IPS-NIHi7 (cell line): Measurements from ENCODE around the gene STX11.
"Not testable (repeated sequence)": the region's sequence is repeated elsewhere in the genome, so short reads cannot be mapped to it uniquely, and the experiment has no call there.

Experiments used
- DNase-seq: peaks from one replicate; pipeline ENCODE4 v3.0.0; 2012; ENCODE audit warnings: mixed read lengths; ENCODE audit errors: extremely low spot score

The STX11 gene

GRCh38 chr6:144176043-144176442 is 25.7 kb downstream of the STX11 start:
- no peak for DNase-seq

GRCh38 chr6:144177726-144178125 is 27.4 kb downstream of the STX11 start:
- DNase-seq: no peak

- DNase-seq: no peak
Observed at GRCh38 chr6:144178323-144178722, 28.0 kb downstream of the STX11 start.

- DNase-seq: no peak
Observed at GRCh38 chr6:144179237-144179636, 28.9 kb downstream of the STX11 start.

- no peak for DNase-seq
Observed at GRCh38 chr6:144179828-144180227, 29.5 kb downstream of the STX11 start.

GRCh38 chr6:144180354-144180753 is 30.0 kb downstream of the STX11 start:
- DNase-seq: not testable (repeated sequence)

GRCh38 chr6:144181639-144182038 is 31.3 kb downstream of the STX11 start:
- no peak for DNase-seq

GRCh38 chr6:144184186-144184585 is 33.9 kb downstream of the STX11 start:
- not testable (repeated sequence) for DNase-seq

- DNase-seq: no peak
Observed at GRCh38 chr6:144185133-144185836, 35.0 kb downstream of the STX11 start.

GRCh38 chr6:144186817-144187625 is 36.7 kb downstream of the STX11 start:
- DNase-seq: no peak

GRCh38 chr6:144189351-144189750 is 39.0 kb downstream of the STX11 start:
- no peak for DNase-seq

- no peak for DNase-seq
Observed at GRCh38 chr6:144190080-144190479, 39.8 kb downstream of the STX11 start.

- DNase-seq: no peak
Observed at GRCh38 chr6:144190593-144190992, 40.3 kb downstream of the STX11 start.

GRCh38 chr6:144193181-144193580 is 42.9 kb downstream of the STX11 start:
- no peak for DNase-seq

GRCh38 chr6:144194293-144194810 is 44.0 kb downstream of the STX11 start:
- DNase-seq: no peak

GRCh38 chr6:144195671-144196270 is 45.5 kb downstream of the STX11 start:
- DNase-seq: no peak

- no peak for DNase-seq
Observed at GRCh38 chr6:144197919-144198318, 47.6 kb downstream of the STX11 start.

- DNase-seq: no peak
Observed at GRCh38 chr6:144202879-144203468, 52.7 kb downstream of the STX11 start.

- no peak for DNase-seq
Observed at GRCh38 chr6:144211160-144211559, 60.8 kb downstream of the STX11 start.

- no peak for DNase-seq
Observed at GRCh38 chr6:144213315-144213714, 63.0 kb downstream of the STX11 start.

GRCh38 chr6:144214029-144214428 is 63.7 kb downstream of the STX11 start:
- no peak for DNase-seq
